PC-3 (cell line): Measurements from ENCODE around the gene SIVA1. TPM values are rescaled to one million over a fixed set of nuclear protein-coding genes. Genes with fewer than 3 reads are reported as not detected.

Experiments
- ATAC-seq: fragments of 200-7000 bp; cut with Tn5 transposase; 2 replicates; pipeline ENCODE4 v1.9.1; 2020; ENCODE audit warnings: mild to moderate bottlenecking, moderate library complexity
- BruUV-seq: library from RNA; stranded (reverse); fragments of 400-500 nt; replicated peaks from 2 replicates; lab custom pipeline; 2021; lab: Mats Ljungman, UMichigan
- CTCF ChIA-PET: fragments of 300-600 bp; sonication (Branson Sonifier 250); formaldehyde crosslinking; loops from one replicate; lab custom pipeline; 2022; ENCODE audit warnings: antibody characterized with exemption; lab: Charles Lee
- POLR2A ChIA-PET: fragments of 300-600 bp; sonication (Branson Sonifier 250); formaldehyde crosslinking; loops from one replicate; lab custom pipeline; 2022; ENCODE audit warnings: antibody characterized with exemption; ENCODE audit not compliant: unreplicated experiment; lab: Charles Lee
- DNase-seq: peaks from one replicate; pipeline ENCODE4 v3.0.0-alpha.2; 2015
- H2AFZ ChIP-seq: fragments of 300-600 bp; sonication (generic); 2 replicates; pipeline ENCODE4 v1.6.0; 2016; ENCODE audit warnings: antibody characterized with exemption, low read length
- H3F3A ChIP-seq: fragments of 300-600 bp; sonication (generic); one replicate; pipeline ENCODE4 v1.6.0; 2017; ENCODE audit warnings: antibody characterized with exemption, low read length, control low read depth, mild to moderate bottlenecking; ENCODE audit not compliant: unreplicated experiment
- H3K27ac ChIP-seq: fragments of 300-600 bp; sonication (generic); 2 replicates; pipeline ENCODE4 v1.5.1; 2016; ENCODE audit warnings: mild to moderate bottlenecking, low read length
- H3K27me3 ChIP-seq: fragments of 300-600 bp; sonication (generic); 2 replicates; pipeline ENCODE4 v1.6.1; 2016; ENCODE audit warnings: low read length, mixed read lengths
- H3K36me3 ChIP-seq: fragments of 300-600 bp; sonication (generic); 2 replicates; pipeline ENCODE4 v1.6.1; 2016; ENCODE audit warnings: low read depth, mixed run types, low read length, mixed read lengths
- H3K4me1 ChIP-seq: fragments of 300-600 bp; sonication (generic); 2 replicates; pipeline ENCODE4 v1.5.1; 2016; ENCODE audit warnings: low read length; ENCODE audit not compliant: insufficient read depth
- H3K4me2 ChIP-seq: fragments of 300-600 bp; sonication (generic); 2 replicates; pipeline ENCODE4 v1.6.0; 2016; ENCODE audit warnings: low read length
- H3K4me3 ChIP-seq: fragments of 300-600 bp; sonication (generic); 2 replicates; pipeline ENCODE4 v1.5.1; 2016; ENCODE audit warnings: mild to moderate bottlenecking, low read length, mixed read lengths
- H3K79me2 ChIP-seq: fragments of 300-600 bp; sonication (generic); 2 replicates; pipeline ENCODE4 v1.6.1; 2017; ENCODE audit warnings: low read length, mixed read lengths
- H3K9ac ChIP-seq: fragments of 300-600 bp; sonication (generic); 2 replicates; pipeline ENCODE4 v1.6.0; 2016; ENCODE audit warnings: mild to moderate bottlenecking, low read length
- H3K9me2 ChIP-seq: fragments of 300-600 bp; sonication (generic); replicated peaks from 2 replicates; pipeline ENCODE4 v1.6.1; 2016; ENCODE audit warnings: mixed run types, low read length, mixed read lengths
- H3K9me3 ChIP-seq: fragments of 300-600 bp; sonication (generic); 2 replicates; pipeline ENCODE4 v1.6.1; 2016; ENCODE audit warnings: low read length, mixed read lengths
- H4K20me1 ChIP-seq: fragments of 300-600 bp; sonication (generic); 2 replicates; pipeline ENCODE4 v1.6.1; 2016; ENCODE audit warnings: low read length, mixed read lengths
- CTCF ChIP-seq: fragments of 300-600 bp; sonication (generic); conservative IDR thresholded peaks from 2 replicates; pipeline ENCODE4 v1.5.1; 2017; ENCODE audit warnings: antibody characterized with exemption, low read depth, mild to moderate bottlenecking, low read length
- EZH2 ChIP-seq: fragments of 300-600 bp; sonication (generic); IDR thresholded peaks from one replicate; pipeline ENCODE4 v1.6.1; 2017; ENCODE audit warnings: antibody characterized with exemption, mild to moderate bottlenecking, low read length; ENCODE audit not compliant: unreplicated experiment
- EZH2phosphoT487 ChIP-seq: fragments of 300-600 bp; sonication (generic); IDR thresholded peaks from 2 replicates; pipeline ENCODE4 v1.6.1; 2018; ENCODE audit warnings: mild to moderate bottlenecking, antibody characterized with exemption, low read length, borderline replicate concordance
- intact Hi-C: fragments of 100-400 bp; cut with micrococcal nuclease; formaldehyde crosslinking; loops from 2 replicates; pipeline ENCODE4 v1.9.0; 2023
- total RNA-seq: library from RNA; depleted of rRNA; stranded (reverse); fragments of >200 nt; gene quantifications from 2 replicates; pipeline ENCODE4 v1.2.3, GENCODE V29; 2014

SIVA1 gene
- total RNA-seq, 1 experiment from 2014 or later = 375 TPM

- Histone ChIP-seq H2AFZ (no peak overlapping the region), H3K36me3 (peaks cover 17% of the 10 kb centered on the region; the same call in 1 of the 2 replicates), H3K27me3 (no peaks in the 10 kb centered on the region), H3K4me3 (no peak overlapping the region), H3K27ac (no peak overlapping the region), H3K9ac (no peak overlapping the region), H3K9me2 (no peaks in the 10 kb centered on the region), H3F3A (no peaks in the 10 kb centered on the region), H3K79me2 (no peaks in the 10 kb centered on the region), H4K20me1 (no peaks in the 10 kb centered on the region), H3K4me2 (no peak overlapping the region), H3K4me1 (no peaks in the 10 kb centered on the region), H3K9me3 (no peaks in the 10 kb centered on the region)
- no TSS peak for BruUV-seq
- TF ChIP-seq EZH2phosphoT487 = no peak
- TF ChIP-seq EZH2 = no peak
- TF ChIP-seq CTCF = no peak
- ChIA-PET CTCF (no interaction called here), POLR2A (interaction anchor here (0.7 kb wide), 1 partner anchor 19 kb away, joined by 3 read pairs; no protein-coding TSS in a partner anchor)
- intact Hi-C loops = no loop called here
- DNase-seq (no peak), ATAC-seq (peak; percentile 12; the same call in 1 of the 2 replicates)
Measured at GRCh38 chr14:104706733-104707607, 46.0 kb upstream of the SIVA1 start.

GRCh38 chr14:104707608-104708595 lies 45.0 kb upstream of the SIVA1 start:
- POLR2A ChIA-PET = no interaction called here
- no TSS peak for BruUV-seq
- no peak overlapping the region for H3K27ac ChIP-seq

More at GRCh38 chr14:104707608-104708595, 45.0 kb upstream of the SIVA1 start:
- Histone ChIP-seq H3K27me3 (no peaks in the 10 kb centered on the region), H3K9me3 (no peaks in the 10 kb centered on the region), H3K9ac (no peak overlapping the region), H3K9me2 (no peaks in the 10 kb centered on the region), H3K4me2 (no peak overlapping the region), H3F3A (no peaks in the 10 kb centered on the region), H3K4me3 (no peak overlapping the region), H3K79me2 (no peaks in the 10 kb centered on the region), H3K4me1 (no peaks in the 10 kb centered on the region), H2AFZ (no peak overlapping the region), H4K20me1 (no peaks in the 10 kb centered on the region), H3K36me3 (peaks cover 17% of the 10 kb centered on the region; the same call in 1 of the 2 replicates)
- no peak for DNase-seq
- CTCF ChIA-PET = no interaction called here
- intact Hi-C loops = loop anchor here (1.0 kb wide), 2 partner anchors 43 to 58 kb away; no protein-coding TSS in a partner anchor
- ATAC-seq = peak; percentile 14
- TF ChIP-seq EZH2 (no peak), EZH2phosphoT487 (no peak), CTCF (no peak)
